ENCODE data around the gene GNG5.
A peak's percentile ranks its signal among the peaks of the same experiment; 100 is the strongest.
"Not testable (repeated sequence)": the region's sequence is repeated elsewhere in the genome, so short reads cannot be mapped to it uniquely, and the experiment has no call there.

The GNG5 gene

DNA sequence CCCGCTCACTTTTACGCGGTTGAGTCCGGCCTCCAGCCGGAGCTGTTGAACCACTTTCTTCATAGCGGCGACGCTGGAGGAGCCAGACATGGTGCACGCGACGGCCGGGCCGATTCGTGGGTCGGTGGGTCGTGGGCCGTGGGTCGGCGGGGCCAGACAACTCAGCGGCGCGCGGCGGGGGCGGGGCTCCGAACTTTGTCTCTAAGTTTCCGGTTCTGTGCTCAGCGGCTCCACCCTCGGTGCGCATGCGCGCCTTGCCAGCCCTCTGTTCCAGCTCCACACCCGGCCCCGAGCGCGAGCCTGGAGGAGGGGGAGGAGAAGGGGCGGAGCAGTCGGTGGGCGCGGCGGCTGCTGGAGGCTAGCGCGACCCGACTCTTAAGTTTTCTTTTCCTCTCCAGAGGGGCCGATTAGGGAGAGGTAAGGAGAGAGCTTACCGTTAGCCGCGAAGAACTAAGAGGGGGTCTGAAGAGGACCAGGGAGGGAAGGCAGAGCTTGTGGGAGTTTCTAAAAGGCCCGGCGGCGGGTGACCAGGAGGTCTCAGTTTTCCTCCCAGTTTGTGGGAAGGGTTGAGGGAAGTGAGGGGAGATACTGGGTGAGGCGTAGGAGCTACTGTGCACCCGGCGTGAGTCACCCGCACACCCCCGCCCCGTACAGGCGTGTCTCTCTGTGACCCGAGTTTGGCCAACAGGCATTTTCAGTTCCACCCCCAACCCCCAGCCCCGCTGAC is at the start of gene GNG5, which contains the start of gene SPATA1:
Gene GNG5 (minus strand): TSS at position 580 of the 727 bp plus-strand sequence. CDS start 490 bp downstream, at position 90.
Gene SPATA1 (plus strand): TSS at position 385 of the 727 bp plus-strand sequence. CDS start 9,974 bp downstream, outside the sequence.
- peak; percentile 92 to 97 for DNase-seq (ENCODE audit: low read depth in 2 of 2)

DNA sequence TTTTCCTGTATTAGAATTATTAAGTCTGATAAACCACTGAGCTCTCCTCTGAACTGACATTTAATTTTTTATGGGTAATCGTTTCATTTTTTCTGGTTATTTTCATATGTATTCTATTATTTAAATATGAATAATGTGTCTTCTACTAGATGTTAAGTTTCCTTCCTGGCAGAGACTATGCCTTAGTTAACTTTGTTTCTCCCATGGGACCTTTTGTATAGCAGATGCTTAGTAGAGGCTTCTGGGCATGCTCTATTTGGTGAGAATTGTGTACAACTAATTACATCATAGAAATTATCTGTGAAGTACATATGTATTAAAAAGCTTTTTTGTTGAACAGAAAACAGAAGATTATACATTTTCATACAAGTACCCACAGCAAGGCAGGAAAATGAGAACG is 44.4 kb upstream of the GNG5 start:
- no peak for DNase-seq (ENCODE audit: low read depth in 2 of 2)

DNA sequence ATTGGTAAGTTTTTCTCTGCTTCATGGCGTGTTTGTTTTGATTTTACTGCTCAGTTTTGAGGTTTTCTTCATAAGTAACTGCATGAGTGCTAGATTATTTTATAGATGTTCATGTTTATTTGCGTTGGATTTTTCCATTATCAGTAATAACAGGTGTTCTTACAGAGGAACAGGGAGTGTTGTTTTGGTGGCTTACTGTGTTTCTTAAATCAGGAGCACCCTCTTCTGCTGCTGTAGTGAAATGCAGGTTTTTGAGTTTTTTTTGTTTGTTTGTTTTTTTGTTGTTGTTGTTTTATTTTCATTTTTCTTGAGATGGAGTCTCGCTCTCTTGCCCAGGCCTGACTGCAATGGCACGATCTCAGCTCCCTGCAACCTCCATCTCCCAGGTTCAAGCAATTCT is 35.3 kb upstream of the GNG5 start:
- DNase-seq (ENCODE audit: low read depth in 2 of 2): no peak

DNA sequence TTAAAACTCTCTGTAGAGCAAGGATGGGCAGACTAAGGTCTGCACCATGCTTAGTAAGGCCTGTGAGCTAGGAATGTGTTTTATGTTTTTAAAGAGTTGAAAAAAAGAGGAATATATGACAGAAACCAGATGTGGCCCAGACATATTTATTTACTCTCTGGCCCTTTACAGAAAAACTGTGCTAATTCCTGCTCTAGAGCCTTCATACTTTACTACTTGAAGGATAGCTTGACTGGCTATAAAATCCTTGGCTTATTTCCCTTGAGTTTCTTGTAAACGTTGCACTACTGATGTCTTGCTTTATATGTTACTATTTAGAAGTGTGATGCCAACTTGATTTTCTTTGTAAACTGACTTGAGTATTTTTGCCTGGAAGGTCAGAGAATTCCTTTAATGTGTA is 34.4 kb upstream of the GNG5 start:
- no peak for DNase-seq (ENCODE audit: low read depth in 2 of 2)

DNA sequence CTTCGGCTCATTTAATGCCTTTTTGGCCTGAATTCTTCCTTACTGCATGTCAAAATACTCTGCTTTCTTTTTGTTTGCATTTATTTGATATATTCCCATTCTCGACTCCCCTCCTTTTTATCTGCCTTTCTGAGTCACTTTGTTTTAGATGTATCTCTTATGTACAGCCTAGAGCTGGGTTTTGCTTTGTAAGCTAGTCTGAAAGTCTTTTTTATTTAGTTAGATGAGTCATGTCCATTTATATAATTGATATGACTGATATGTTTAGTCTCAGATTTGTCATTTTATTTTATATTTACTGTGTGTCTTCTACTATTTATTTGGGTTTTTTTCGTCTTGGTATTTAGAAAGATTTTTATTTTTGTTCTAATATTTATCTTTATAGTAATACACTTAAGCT is 33.6 kb upstream of the GNG5 start:
- DNase-seq (ENCODE audit: low read depth in 2 of 2): no peak

DNA sequence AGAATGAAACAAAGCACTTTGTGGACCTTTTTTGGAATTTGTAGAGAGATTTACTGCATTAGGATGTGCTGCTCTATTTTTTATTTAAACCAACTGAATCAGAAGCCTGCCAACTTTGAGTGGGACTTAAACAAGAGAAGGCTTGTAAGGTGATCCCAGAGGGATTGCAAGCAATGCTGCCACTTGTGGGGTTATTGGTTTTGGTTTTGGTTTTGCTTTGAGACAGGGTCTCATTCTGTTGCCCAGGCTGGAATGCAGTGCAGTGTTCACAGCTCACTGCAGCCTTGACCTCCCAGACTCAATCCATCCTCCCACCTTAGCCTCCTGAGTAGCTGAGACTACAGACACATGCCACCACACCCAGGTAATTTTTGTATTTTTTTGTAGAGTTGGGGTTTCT is 32.2 kb upstream of the GNG5 start:
- DNase-seq (ENCODE audit: low read depth in 2 of 2): no peak

DNA sequence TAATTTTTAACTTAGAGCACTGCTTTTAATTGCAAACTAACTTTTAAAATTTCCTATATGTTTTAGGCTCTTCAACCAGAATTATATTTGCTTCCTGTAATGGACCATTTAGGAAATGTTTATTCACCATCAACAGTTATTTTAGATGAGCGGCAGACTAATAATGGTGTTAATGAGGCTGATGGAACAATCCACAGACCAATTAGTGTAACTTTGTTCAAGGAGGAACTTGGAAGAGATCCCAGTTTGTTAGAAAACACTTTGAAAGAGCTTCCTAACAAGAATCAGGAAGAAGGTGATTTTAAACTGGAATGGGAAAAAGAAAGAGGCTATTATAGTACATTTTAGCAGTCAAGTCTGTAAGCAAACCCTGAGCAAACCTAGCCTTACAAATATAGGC is 19.4 kb upstream of the GNG5 start:
- DNase-seq (ENCODE audit: low read depth in 2 of 2): no peak

DNA sequence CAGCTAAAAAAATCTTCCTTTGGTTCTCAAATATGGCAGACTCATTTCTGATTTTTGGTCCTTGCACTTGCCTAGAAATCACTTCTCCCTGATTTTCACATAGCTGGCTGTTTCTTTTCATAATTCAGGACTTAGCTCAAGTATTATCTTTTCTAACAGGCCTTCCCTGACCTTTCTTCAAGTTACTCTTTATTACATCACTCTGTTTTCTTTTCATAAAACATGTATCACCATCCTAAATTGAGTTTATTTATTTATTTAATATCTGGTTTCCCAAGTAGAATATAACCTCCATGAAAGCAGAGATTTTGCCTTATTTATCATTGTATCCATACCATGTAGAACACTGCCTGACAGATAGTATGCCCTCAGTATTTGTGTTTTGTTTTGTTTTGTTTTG is 18.2 kb upstream of the GNG5 start:
- DNase-seq (ENCODE audit: low read depth in 2 of 2): no peak

DNA sequence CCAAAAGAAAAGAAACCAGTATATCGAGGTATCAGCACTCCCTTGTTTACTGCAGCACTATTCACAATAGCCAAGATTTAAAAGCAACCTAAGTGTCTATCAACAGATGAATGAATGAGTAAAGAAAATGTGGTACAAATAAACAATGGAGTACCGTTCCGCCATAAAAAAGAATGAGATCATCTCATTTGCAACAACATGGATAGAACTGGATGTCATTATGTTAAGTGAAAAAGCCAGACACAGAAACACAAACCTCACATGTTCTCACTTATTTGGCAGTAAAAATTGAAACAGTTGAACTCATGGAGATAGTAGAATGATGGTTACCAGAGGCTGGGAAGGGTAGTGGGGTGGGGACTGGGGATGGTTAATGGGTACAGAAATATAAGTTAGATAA is 4.3 kb upstream of the GNG5 start:
- no peak for DNase-seq (ENCODE audit: low read depth in 2 of 2)

DNA sequence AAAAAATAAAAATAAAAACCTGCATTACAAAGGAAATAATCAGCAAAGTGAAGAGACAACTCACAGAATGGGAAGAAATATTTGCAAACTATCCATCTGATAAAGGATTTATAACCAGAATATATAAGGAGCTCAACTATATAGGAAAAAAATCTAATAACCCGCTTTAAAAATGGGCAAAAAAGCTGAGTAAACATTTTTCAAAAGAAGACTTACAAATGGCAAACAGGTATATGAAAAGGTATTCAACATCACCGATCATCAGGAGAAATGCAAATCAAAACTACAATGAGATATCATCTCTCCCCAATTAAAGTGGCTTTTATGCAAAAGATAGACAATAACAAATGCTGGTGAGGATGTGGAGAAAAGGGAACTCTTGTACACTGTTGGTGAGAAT is 3.8 kb upstream of the GNG5 start:
- no peak for DNase-seq (ENCODE audit: low read depth in 2 of 2)

DNA sequence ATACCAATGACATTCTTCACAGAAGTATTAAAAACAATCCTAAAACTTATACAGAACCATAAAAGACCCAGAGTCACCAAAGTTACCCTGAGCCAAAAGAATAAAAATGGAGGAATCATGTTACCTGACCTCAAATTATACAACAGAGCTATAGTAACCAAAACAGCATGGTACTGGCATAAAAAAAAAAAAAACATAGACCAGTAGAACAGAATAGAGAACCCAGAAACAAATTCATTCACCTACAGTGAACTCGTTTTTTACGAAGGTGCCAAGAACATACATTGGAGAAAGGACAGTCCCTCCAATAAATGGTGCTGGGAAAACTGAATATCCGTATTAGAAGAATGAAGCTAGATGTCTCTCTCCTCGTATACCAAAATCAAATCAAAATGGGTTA is 2.6 kb upstream of the GNG5 start:
- no peak for DNase-seq (ENCODE audit: low read depth in 2 of 2)

DNA sequence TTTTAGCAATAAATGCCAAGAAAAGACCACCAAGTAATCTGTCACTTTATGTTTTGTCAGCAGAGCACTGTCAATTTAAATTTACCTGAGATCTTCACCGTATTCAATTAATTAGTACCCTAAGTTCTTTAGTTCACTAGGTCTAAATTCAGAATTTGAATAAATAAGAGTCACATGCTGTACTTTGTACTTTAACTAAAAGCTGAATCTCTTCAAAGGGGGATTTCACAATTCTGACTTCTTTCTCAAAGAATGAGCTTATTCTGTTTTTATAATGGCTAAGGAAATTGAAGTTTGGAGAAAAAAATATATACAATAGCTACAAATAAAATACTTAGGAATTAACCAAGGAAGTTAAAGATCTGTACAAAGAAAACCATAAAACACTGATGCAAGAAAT is 2.1 kb upstream of the GNG5 start:
- DNase-seq (ENCODE audit: low read depth in 2 of 2): no peak

DNA sequence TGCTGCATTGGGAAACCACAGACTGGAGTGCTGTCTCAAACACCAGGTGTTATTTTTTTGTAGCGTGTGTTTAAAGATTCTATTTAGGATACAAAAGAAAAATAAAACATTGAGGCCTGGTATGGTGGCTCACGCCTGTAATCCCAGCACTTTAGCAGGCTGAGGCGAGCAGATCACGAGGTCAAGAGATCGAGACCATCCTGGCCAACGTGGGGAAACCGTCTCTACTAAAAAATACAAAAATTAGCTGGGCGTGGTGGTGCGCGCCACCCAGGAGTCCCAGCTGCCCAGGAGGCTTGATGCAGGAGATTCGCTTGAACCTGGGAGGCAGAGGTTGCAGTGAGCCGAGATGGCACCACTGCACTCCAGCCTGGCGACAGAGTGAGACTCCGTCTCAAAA is 1.5 kb upstream of the GNG5 start:
- DNase-seq (ENCODE audit: low read depth in 2 of 2): not testable (repeated sequence)

DNA sequence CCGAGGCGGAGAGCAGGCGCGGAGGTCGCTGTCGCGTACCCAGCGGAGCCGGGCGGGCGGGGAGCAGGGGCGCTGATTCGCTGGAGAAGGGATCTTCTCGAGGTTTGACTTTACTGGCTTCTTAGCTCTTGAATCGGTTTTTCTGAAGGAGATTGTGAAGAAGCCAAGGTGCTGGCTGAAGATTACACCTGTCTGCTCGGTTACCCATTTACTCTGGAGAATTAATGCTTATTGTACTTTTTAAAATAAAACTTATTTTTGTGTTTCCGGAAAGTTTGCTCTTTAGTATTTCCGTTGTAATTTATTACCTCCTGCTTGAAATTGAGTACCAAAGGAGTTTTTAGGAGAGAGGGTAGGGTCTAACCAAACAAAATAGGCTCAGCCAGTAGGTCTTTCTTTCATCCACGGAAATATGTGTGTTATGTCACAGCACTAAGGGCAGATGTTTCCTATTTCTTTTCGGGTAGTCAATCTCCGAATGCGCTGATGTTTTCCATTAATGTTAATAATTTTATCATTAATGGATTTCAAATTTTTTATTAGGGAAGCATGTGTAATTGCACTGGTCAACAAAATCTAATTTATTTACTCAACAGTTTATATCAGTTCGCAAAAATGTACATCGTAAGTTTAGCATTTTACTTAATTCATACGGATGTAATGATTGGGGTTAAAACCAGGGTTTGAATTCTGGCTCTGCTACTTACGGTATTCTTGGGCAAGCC is 510 bp upstream of the GNG5 start:
- no peak for DNase-seq (ENCODE audit: low read depth in 2 of 2)

DNA sequence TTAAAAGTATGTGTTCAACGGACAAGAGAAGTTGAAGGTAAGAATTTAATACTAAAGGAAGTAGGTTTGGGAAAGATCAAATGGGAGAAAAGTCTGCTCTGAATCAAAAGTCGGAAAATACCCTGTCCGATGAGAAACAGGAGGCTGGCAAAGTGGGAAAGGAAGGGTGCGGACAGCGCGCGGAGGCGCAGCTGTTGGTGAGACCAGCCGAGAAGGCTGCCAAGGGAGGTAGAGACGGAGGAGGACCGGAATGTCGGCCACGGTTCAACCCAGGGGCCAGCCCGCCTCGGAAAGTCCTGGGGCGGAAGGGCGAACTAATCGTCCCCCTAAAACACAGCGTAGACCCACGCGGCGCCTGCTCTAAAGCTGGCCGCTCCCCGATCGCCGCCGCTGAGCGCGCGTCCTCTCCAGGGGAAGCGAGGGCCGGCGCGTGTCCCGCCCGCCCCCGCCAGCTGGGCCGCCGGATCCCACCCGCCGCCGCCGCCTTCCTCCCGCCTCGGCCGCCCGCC is 834 bp downstream of the GNG5 start:
- DNase-seq (ENCODE audit: low read depth in 2 of 2): peak in 1 of 2 donors; percentile 13

DNA sequence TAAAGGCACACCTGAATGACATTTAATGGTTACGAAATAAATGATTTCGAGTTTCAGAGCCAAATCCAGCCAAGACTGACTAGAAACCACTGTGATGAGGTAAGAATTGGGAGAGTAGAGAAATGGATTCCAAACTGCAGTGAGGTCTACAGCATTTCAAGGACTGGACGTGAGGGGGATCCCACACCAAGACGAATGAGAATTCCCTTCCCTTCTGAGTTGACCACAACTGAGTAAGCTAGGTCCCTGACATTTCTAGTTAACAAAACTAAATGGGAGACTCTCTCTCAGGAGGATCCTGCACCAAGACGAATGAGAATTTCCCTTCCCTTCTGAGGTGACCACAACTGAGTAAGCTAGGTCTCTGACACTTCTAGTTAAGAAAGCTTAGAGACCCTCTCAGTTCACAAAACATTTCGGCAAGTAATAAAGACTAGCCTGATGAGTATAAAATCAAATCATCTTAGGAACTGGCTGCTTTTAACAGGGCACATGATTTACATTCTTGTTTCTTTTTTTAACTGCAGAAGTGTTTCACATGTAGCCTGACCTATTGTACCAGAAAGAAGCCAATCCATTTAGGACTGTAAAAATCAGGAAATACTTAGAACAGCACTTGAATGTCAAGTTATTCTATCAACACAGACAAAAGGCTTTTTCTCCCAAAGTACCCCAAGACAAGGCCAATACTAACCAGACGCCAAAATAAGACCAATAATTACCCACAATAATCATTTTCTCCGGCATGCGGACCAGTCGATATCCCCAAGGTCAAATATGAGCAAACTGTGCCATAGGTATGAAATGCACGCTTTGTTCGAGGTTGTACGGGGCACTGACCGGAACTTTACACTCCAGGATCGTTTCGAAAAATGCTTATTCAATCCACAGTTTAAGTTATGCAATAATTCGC is 1.5 kb downstream of the GNG5 start:
- DNase-seq (ENCODE audit: low read depth in 2 of 2): no peak

DNA sequence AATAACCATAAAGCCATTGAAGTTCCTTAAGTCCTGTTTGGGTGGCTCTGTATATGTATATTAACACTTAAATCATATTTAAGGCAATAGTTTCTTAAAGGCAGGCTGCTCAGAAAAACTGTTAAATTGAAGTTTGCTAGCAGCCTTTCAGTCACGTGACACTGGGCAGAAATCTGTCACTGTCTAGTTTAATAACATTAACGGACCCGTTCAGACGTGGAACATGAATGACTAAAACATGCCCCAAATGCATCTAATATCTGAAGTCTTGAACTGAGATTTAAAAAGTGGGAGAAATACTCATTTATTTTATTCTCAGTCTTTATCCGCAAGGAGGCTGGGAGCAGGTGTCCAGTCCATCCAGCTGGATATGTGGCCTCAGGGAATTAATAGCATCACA is 3.5 kb downstream of the GNG5 start:
- DNase-seq (ENCODE audit: low read depth in 2 of 2): no peak

DNA sequence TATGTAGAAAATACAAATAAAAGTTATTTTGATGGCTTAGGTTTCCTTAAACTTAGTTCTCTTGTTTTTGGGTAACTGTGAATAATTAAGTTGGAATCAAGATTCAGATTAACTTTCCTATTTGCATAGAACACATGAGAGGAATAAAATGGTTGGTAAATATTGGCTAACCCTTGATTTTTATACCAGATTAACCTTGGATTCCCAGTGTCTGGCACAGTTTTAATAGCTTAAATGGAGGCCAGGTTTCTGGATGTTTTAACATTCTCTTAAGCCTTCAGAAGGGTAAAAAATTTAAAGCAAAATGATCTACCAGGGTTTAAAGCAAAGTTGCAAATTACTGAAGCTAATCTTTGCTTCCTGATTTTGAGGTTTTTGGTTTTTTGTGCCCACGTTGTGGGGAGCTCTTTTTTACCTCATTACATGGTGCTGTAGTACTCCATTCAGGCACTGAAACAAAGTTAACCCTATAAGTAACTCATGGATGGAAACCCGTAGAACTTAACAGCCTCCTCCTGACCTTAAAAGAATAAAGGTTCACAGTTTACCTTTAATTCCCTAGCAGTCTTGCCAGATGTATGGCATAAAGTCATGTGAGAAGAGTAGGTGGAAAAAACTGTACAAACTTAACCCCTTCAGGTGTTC is 8.6 kb downstream of the GNG5 start:
- no peak for DNase-seq (ENCODE audit: low read depth in 2 of 2)

DNA sequence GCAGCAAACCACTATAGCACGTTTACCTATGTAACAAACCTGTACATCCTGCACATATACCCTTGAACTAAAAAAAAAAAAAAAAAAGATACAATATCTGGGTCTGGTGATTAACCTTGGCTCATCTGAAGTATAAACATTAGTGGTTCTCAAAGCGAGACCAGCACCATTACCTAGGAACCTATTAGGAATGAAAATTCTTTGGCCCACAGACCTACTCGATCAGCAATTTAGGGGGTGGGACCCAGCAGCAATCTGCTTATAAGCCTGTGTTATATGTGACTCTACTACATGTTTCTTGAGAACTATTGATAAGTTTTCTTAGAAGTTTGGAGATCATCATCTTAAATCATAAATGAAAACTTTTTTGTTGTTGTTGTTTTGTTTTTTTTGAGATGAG is 9.9 kb downstream of the GNG5 start:
- DNase-seq (ENCODE audit: low read depth in 2 of 2): no peak

DNA sequence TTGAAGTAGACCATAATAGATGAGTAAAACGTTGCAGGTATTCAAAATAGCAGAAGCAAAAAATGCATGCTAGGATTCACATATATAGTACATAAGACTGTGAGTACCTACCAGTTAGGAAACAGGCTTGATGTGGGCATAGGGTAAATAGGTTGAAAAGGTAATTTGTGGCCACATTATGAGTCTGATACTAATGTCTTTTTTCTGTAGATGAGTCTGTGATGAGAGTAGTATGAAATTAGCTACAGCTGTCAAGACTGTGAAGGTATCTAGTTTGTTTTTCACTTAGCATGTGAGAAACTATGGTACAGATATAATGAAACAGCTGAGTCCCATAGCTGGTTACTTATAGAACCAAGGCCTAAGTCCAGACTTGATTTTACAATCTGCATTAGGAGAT is 12.6 kb downstream of the GNG5 start:
- no peak for DNase-seq (ENCODE audit: low read depth in 2 of 2)

DNA sequence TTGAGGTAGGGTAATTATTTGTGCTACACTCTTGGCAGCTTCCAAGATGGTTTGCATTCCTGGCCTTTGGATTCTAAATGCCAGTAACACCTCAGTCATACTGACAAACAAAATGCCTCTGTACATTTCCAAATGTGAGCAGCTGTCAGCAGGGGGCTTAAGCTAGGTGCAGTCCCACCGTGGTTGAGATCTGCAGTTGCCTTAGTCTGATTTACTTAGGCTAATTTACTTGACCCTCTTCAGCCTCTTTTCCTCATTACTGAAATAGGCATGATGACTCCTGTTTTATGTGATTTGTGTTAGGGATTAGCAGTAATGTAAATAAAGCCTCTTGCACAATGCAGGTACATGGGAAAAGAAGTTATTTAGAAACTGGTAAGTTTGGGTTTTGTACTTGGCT is 13.7 kb downstream of the GNG5 start:
- no peak for DNase-seq (ENCODE audit: low read depth in 2 of 2)

DNA sequence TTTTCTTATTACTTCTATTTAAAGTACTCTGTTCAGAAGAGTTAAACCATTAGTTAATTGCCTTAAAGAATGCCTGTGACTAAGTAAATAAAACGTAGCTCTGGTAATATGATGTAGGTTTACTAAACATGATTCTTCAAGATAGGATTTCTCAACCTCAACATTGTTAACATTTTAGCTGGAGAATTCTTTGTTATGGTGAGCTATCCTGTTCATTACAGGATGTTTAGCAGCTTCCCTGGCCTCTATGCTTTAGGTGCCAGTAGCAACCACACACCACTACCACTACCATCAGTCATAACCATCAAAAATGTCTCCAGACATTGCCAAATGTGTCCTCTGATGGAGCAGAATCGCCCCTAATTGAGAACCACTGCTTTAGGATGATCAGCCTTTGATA is 16.6 kb downstream of the GNG5 start:
- DNase-seq (ENCODE audit: low read depth in 2 of 2): no peak
